ENCODE measurements around the gene DBP. TPM values are rescaled to one million over a fixed set of nuclear protein-coding genes. Genes with fewer than 3 reads are reported as not detected.

Gene DBP
- total and polyA plus RNA-seq, 10 of the 15 experiments (the other 5 are each of a cell fraction or from before 2014, with no cell fraction given) = 2.0 to 10.6 (median 6.9) TPM

GRCh38 chr19:48623556-48624066, 13.6 kb downstream of the DBP start:
- ChIA-PET POLR2A (interaction anchor here (0.6 to 6.6 kb wide), 6 partner anchors 10 to 1202 kb away, joined by 3 to 62 read pairs (median 4); no protein-coding TSS in a partner anchor), SMC1A (ENCODE audit: uncharacterized antibody, unreplicated experiment) (interaction anchor here (0.8 to 3.0 kb wide), 3 partner anchors 10 to 22 kb away, joined by 3 to 22 read pairs (median 3); no protein-coding TSS in a partner anchor), RAD21 (ENCODE audit: unreplicated experiment) (interaction anchor here (0.7 to 1.5 kb wide), 5 partner anchors 10 to 172 kb away, joined by 3 to 10 read pairs (median 3); partner anchors contain the start of gene CA11), CTCF (interaction anchor here (0.8 to 2.3 kb wide), 3 partner anchors 11 to 39 kb away, joined by 3 to 9 read pairs (median 3); partner anchors contain the start of gene CA11)
- intact Hi-C loops (cut with micrococcal nuclease; ENCODE audit: unreplicated experiment) (no loop called here), in situ Hi-C loops (cut with MboI) (no loop called here)
- H3K4me1 ChIP-seq (ENCODE audit: control insufficient read depth, insufficient read depth, low read length) = peaks cover 19% of the 10 kb centered on the region
- FAIRE-seq (no peak), DNase-seq (ENCODE audit: low read depth, low spot score) (no peak), ATAC-seq (no peak)
- peaks cover 2 to 3% of the 10 kb centered on the region in 2 experiments; a peak in 2 of 4 replicates for H3K36me3 ChIP-seq (ENCODE audit: control insufficient read depth in 2 of 2, insufficient read depth in 2 of 2, low read length in 1 of 2)
- BruUV-seq (replicated peaks) = no TSS peak
- H3K9me3 ChIP-seq (replicated peaks; ENCODE audit: control insufficient read depth, insufficient read depth, low read length) = no peaks in the 10 kb centered on the region
- H3K27ac ChIP-seq (ENCODE audit: control insufficient read depth, insufficient read depth) = 0 out of 2 replicates have a peak overlapping the region, but pooled peaks have one; percentile 22
- no peaks in the 10 kb centered on the region for H4K20me1 ChIP-seq (ENCODE audit: control insufficient read depth, insufficient read depth)
- H3K9ac ChIP-seq (ENCODE audit: control insufficient read depth, insufficient read depth, low read length) = peak overlapping the region; percentile 41; the same call in 1 of the 2 replicates
- peak overlapping the region; percentile 84 for H3K4me2 ChIP-seq (ENCODE audit: control insufficient read depth, insufficient read depth)
- 55% methylated on average over 8 of the region's 8 CpGs for whole genome bisulfite sequencing (ENCODE audit: insufficient coverage, insufficient replicate concordance, low lambda C conversion rate, missing lambda C conversion rate)
- peak overlapping the region; percentile 73 for H2AFZ ChIP-seq (ENCODE audit: control insufficient read depth, low read depth, low read length)
- no peaks in the 10 kb centered on the region for H3K27me3 ChIP-seq (replicated peaks in 1 of 2; ENCODE audit: control insufficient read depth in 2 of 2, insufficient read depth in 2 of 2, low read length in 1 of 2)
- H3K79me2 ChIP-seq (ENCODE audit: control insufficient read depth, insufficient read depth, low read length) = peaks cover 32% of the 10 kb centered on the region
- H3K4me3 ChIP-seq = peak overlapping the region; percentile 72
- no peak for TF ChIP-seq BHLHE40 (IDR thresholded peaks at IDR 0.05; ENCODE audit: borderline replicate concordance in 1 of 2, low read depth in 2 of 2, low read length in 1 of 2)
- no peak for TF ChIP-seq CBFB (IDR thresholded peaks at IDR 0.05; ENCODE audit: low read depth)
- TF ChIP-seq MEF2A (IDR thresholded peaks at IDR 0.05; ENCODE audit: insufficient read depth, low read depth, low read length) = no peak
- no peak for TF ChIP-seq ATF7 (IDR thresholded peaks at IDR 0.05; ENCODE audit: low read depth)
- no peak for TF ChIP-seq BCL11A (IDR thresholded peaks at IDR 0.05; ENCODE audit: low read depth, low read length)
- TF ChIP-seq ZNF24 (IDR thresholded peaks at IDR 0.05) = no peak
- TF ChIP-seq FOS (IDR thresholded peaks at IDR 0.05; ENCODE audit: borderline replicate concordance, extremely low read depth, insufficient read length) = no peak
- TF ChIP-seq SMAD1 (IDR thresholded peaks at IDR 0.05; ENCODE audit: low read depth, partially characterized antibody) = no peak
- TF ChIP-seq RUNX3 (IDR thresholded peaks at IDR 0.05; ENCODE audit: low read length) = no peak
- no peak for TF ChIP-seq PRDM15 (CRISPR knock-in tag; IDR thresholded peaks at IDR 0.05)
- no peak for TF ChIP-seq ZBED1 (IDR thresholded peaks at IDR 0.05; ENCODE audit: borderline replicate concordance)
- TF ChIP-seq CBX5 (IDR thresholded peaks at IDR 0.05; ENCODE audit: low read depth) = no peak
- no peak for TF ChIP-seq RFX5 (IDR thresholded peaks at IDR 0.05; ENCODE audit: low read depth, low read length)
- no peak for TF ChIP-seq SRF (IDR thresholded peaks at IDR 0.05; ENCODE audit: low read depth in 2 of 2, low read length in 2 of 2)
- TF ChIP-seq ZNF687 (IDR thresholded peaks at IDR 0.05) = no peak
- TF ChIP-seq BACH1 (IDR thresholded peaks at IDR 0.05; ENCODE audit: borderline replicate concordance) = no peak
- no peak for TF ChIP-seq NR2C2 (IDR thresholded peaks at IDR 0.05; ENCODE audit: borderline replicate concordance, control insufficient read depth, insufficient read length, low read depth)
- no peak for TF ChIP-seq CHD1 (IDR thresholded peaks at IDR 0.05; ENCODE audit: low read depth, low read length)
